Uterus (tissue), 4 donors: ENCODE results near the gene CREB3L2. TPM values are rescaled to one million over a fixed set of nuclear protein-coding genes. Genes with fewer than 3 reads are reported as not detected.
A peak's percentile ranks its signal among the peaks of the same experiment; 100 is the strongest.

Experiments
- DNase-seq, 2 donors: peaks; one replicate each; pipeline ENCODE4 v3.0.0-alpha.2; 2019 to 2020
- H3K27ac ChIP-seq, 2 donors: fragments of 200-600 bp; sonication (generic); 1 replicate in 1 of 2; 2 replicates in 1 of 2; pipeline ENCODE4 v1.5.1; 2016 to 2018
- H3K27me3 ChIP-seq, 2 donors: fragments of 200-600 bp; sonication (generic); one replicate each; pipeline ENCODE4 v1.5.1; 2018 to 2019; ENCODE audit warnings: control low read depth in 1 of 2
- H3K36me3 ChIP-seq, 2 donors: fragments of 200-600 bp; sonication (generic); one replicate each; pipeline ENCODE4 v1.5.1; 2019; ENCODE audit warnings: control low read depth in 1 of 2
- H3K4me1 ChIP-seq, 2 donors: fragments of 200-600 bp; sonication (generic); one replicate each; pipeline ENCODE4 v1.5.1; 2018 to 2019; ENCODE audit warnings: control low read depth in 1 of 2
- H3K4me3 ChIP-seq, 2 donors: fragments of 200-600 bp; sonication (generic); 1 replicate in 1 of 2; 2 replicates in 1 of 2; pipeline ENCODE4 v1.5.1; 2018 to 2019; ENCODE audit warnings: mild to moderate bottlenecking in 1 of 2
- H3K9me3 ChIP-seq, 2 donors: fragments of 200-600 bp; sonication (generic); one replicate each; pipeline ENCODE4 v1.5.1; 2019; ENCODE audit warnings: control low read depth in 1 of 2
- CTCF ChIP-seq, 4 experiments: fragments of 200-600 bp in 2 of 4; fragments of 450-650 bp in 2 of 4; sonication (generic) in 2 of 4; IDR thresholded peaks; one replicate each; pipeline ENCODE4 v1.5.1; 2016 to 2019; ENCODE audit warnings: antibody characterized with exemption in 4 of 4, mild to moderate bottlenecking in 2 of 4, moderate library complexity in 1 of 4
- POLR2A ChIP-seq, 2 donors: fragments of 450-650 bp; IDR thresholded peaks; one replicate each; pipeline ENCODE4 v1.6.1; 2016; ENCODE audit warnings: antibody characterized with exemption in 2 of 2, mild to moderate bottlenecking in 1 of 2, moderate library complexity in 1 of 2
- intact Hi-C: fragments of 100-400 bp; cut with DNase I; formaldehyde crosslinking; loops from one replicate; pipeline ENCODE4 v1.15.1; 2023; ENCODE audit warnings: low total_unique reads
- total RNA-seq, 4 donors: library from RNA; depleted of rRNA in 3 of 4; stranded (reverse); fragments of >200 nt in 3 of 4; gene quantifications; one replicate each; pipeline versions ENCODE4 v1.1.0 to v1.2.4, GENCODE V29; 2014 to 2023
- donor health status: DM: yes; HTN: yes; CAD: no.

CREB3L2 gene
- total RNA-seq, 4 donors from 2014 or later = 24.7 to 185 (median 41.1) TPM

- no peak for DNase-seq
- peak overlapping the region; percentile 94 to 95 for H3K27ac ChIP-seq
- H3K27me3 ChIP-seq = no peaks in the 10 kb centered on the region
- TF ChIP-seq CTCF (IDR thresholded peaks at IDR 0.05) (no peak), POLR2A (IDR thresholded peaks at IDR 0.05) (no peak)
- intact Hi-C loops = no loop called here
- H3K9me3 ChIP-seq = no peaks in the 10 kb centered on the region
- H3K4me1 ChIP-seq = peaks cover 15 to 34% of the 10 kb centered on the region in 2 donors
- H3K36me3 ChIP-seq = no peaks in the 10 kb centered on the region
- H3K4me3 ChIP-seq = no peak overlapping the region
These were observed 7.7 kb downstream of the CREB3L2 start for GRCh38 chr7:137994216-137994615.

GRCh38 chr7:137993395-137993743 is 8.5 kb downstream of the CREB3L2 start:
- H3K36me3 ChIP-seq = no peaks in the 10 kb centered on the region
- no peak overlapping the region for H3K4me3 ChIP-seq
- intact Hi-C loops = no loop called here
- H3K27ac ChIP-seq = peak overlapping the region; percentile 94 to 95
- peaks cover 15 to 33% of the 10 kb centered on the region in 2 donors for H3K4me1 ChIP-seq
- no peak for DNase-seq
- H3K9me3 ChIP-seq = no peaks in the 10 kb centered on the region
- TF ChIP-seq POLR2A (IDR thresholded peaks at IDR 0.05) = no peak
- TF ChIP-seq CTCF (IDR thresholded peaks at IDR 0.05) = no peak
- H3K27me3 ChIP-seq = no peaks in the 10 kb centered on the region

GRCh38 chr7:137992550-137993394 is 9.1 kb downstream of the CREB3L2 start:
- no peaks in the 10 kb centered on the region for H3K27me3 ChIP-seq
- TF ChIP-seq POLR2A (IDR thresholded peaks at IDR 0.05) (no peak), CTCF (IDR thresholded peaks at IDR 0.05) (no peak)
- no peak overlapping the region for H3K4me3 ChIP-seq
- intact Hi-C loops = no loop called here
- H3K36me3 ChIP-seq = no peaks in the 10 kb centered on the region
- DNase-seq = peak; percentile 84 to 93
- peak overlapping the region; percentile 94 to 95 for H3K27ac ChIP-seq
- H3K4me1 ChIP-seq = peaks cover 15 to 37% of the 10 kb centered on the region in 2 donors
- H3K9me3 ChIP-seq = no peaks in the 10 kb centered on the region

GRCh38 chr7:137992104-137992549 is 9.8 kb downstream of the CREB3L2 start:
- intact Hi-C loops = no loop called here
- Histone ChIP-seq H3K4me3 (no peak overlapping the region), H3K4me1 (peaks cover 15 to 41% of the 10 kb centered on the region in 2 donors)

More at GRCh38 chr7:137992104-137992549, 9.8 kb downstream of the CREB3L2 start:
- TF ChIP-seq POLR2A (IDR thresholded peaks at IDR 0.05) (no peak), CTCF (IDR thresholded peaks at IDR 0.05) (no peak)
- DNase-seq = no peak
- Histone ChIP-seq H3K27me3 (no peaks in the 10 kb centered on the region), H3K36me3 (no peaks in the 10 kb centered on the region), H3K27ac (peak overlapping the region; percentile 94 to 95), H3K9me3 (no peaks in the 10 kb centered on the region)
